22Rv1 (cell line): Measurements from ENCODE around the gene NOS1AP.

Experiments used
- ZFX ChIP-seq: fragments of 450-650 bp; IDR thresholded peaks from 2 replicates; pipeline ENCODE4 v1.6.1; 2017; ENCODE audit warnings: antibody characterized with exemption, borderline replicate concordance
- TF ChIP-seq, protein P1 (sequence below): fragments of 450-650 bp; IDR thresholded peaks from 2 replicates; pipeline ENCODE4 v1.5.1; 2017; ENCODE audit warnings: mild to moderate bottlenecking

DNA sequence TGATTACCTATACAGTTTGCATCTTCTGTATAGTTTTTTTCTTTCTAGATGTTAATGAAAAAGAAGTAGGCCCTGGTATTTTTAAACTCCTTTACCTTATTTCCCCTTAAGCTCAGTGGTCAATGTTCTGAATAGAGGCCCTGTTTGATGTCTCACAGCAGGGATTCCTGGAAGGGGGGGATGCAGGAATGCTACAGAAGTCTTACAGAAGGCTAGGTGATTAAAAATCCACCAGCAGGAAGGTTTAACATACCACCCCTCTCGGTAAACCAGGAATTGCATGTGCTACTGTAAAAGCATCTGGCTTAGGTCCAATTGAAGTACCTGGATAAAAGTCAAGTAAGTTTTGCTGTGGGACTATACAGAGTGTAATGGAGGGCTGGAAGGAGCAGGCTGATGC is 78.3 kb downstream of the NOS1AP start:
- TF ChIP-seq, protein P1, sequence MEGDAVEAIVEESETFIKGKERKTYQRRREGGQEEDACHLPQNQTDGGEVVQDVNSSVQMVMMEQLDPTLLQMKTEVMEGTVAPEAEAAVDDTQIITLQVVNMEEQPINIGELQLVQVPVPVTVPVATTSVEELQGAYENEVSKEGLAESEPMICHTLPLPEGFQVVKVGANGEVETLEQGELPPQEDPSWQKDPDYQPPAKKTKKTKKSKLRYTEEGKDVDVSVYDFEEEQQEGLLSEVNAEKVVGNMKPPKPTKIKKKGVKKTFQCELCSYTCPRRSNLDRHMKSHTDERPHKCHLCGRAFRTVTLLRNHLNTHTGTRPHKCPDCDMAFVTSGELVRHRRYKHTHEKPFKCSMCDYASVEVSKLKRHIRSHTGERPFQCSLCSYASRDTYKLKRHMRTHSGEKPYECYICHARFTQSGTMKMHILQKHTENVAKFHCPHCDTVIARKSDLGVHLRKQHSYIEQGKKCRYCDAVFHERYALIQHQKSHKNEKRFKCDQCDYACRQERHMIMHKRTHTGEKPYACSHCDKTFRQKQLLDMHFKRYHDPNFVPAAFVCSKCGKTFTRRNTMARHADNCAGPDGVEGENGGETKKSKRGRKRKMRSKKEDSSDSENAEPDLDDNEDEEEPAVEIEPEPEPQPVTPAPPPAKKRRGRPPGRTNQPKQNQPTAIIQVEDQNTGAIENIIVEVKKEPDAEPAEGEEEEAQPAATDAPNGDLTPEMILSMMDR = no peak
- no peak for TF ChIP-seq ZFX
